Measurements from ENCODE around the gene DLG2. TPM values are rescaled to one million over a fixed set of nuclear protein-coding genes. Genes with fewer than 3 reads are reported as not detected.
A peak's percentile ranks its signal among the peaks of the same experiment; 100 is the strongest.

Gene DLG2
- total RNA-seq, 1 donor, result 1.3 TPM

DNA sequence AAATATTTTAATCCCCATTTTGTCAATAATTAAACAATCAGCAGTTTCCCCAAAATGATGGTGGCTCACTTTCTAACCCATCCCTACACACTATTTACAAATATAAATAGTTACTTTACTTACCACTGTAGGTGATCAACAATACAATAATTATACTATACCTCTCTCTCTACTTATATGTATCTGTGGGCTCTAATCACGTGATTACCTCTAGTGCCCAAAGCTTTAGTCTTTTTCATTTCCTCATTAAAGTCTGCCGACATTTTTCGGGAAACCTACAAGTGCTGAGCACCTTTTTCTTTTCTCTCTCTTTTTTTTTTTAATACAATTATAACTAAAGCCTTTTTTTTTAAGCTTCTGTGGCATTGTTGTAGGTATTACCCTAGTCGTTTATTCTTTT lies 23.9 kb downstream of the DLG2 start:
- DNase-seq (ENCODE audit: low read depth), result no peak
- H3K4me3 ChIP-seq (ENCODE audit: low read depth, low read length), result no peak overlapping the region
- TF ChIP-seq, protein P1, sequence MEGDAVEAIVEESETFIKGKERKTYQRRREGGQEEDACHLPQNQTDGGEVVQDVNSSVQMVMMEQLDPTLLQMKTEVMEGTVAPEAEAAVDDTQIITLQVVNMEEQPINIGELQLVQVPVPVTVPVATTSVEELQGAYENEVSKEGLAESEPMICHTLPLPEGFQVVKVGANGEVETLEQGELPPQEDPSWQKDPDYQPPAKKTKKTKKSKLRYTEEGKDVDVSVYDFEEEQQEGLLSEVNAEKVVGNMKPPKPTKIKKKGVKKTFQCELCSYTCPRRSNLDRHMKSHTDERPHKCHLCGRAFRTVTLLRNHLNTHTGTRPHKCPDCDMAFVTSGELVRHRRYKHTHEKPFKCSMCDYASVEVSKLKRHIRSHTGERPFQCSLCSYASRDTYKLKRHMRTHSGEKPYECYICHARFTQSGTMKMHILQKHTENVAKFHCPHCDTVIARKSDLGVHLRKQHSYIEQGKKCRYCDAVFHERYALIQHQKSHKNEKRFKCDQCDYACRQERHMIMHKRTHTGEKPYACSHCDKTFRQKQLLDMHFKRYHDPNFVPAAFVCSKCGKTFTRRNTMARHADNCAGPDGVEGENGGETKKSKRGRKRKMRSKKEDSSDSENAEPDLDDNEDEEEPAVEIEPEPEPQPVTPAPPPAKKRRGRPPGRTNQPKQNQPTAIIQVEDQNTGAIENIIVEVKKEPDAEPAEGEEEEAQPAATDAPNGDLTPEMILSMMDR (IDR thresholded peaks at IDR 0.05; ENCODE audit: insufficient read depth, low read depth, low read length), result no peak

DNA sequence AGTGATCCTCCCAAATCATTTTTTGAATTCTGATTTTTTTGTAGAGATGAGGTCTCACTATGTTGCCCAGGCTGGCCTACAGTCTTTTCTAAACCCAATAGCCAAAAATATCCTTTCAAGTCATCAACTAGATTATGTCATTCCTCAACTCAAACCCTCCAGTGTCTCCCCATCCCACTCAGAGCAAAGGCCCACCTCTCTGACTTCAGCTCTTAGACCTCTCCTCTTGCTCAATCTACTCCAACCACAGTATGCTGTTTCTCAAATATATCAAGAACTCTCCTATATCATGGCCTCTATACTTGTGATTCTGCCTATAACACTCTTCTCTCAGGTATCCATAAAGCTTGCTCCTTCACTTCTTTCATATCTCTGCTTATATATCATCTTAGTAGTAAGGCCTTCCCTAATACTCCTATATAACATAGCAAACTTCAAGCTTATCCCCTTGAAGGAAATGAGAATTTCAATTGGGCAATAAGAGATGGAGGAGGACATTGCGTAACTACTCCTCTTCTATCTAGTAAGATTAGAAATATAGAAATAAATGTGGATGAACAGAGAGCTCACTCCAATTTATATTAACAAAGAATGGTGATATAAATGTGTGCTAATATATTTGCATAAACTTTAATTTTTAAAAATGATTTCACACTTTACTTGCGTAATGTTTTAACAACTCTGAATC lies 24.5 kb downstream of the DLG2 start:
- peak; percentile 20 for DNase-seq (ENCODE audit: low read depth)
- no peak overlapping the region for H3K4me3 ChIP-seq (ENCODE audit: low read depth, low read length)
- TF ChIP-seq, protein P1 (IDR thresholded peaks at IDR 0.05; ENCODE audit: insufficient read depth, low read depth, low read length), result no peak

DNA sequence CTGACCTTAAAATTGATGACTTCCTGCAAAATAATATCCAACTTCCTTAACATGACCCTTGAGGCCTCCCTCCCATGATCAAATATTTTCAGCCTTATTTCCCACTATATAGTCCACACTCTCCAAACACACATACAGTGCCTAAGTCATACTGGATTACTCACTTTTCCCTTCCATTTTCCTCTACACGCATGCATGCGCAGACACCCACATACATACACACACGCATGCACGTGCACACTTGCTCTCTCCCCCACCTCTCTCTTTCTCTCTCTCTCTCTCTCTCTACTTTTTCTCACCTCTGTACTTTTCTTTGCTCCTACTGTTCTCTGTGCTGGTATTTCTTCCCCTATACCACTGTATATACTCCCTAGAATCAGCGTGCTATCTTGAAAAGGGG lies 28.1 kb downstream of the DLG2 start:
- no peak for DNase-seq (ENCODE audit: low read depth)
- TF ChIP-seq, protein P1 (IDR thresholded peaks at IDR 0.05; ENCODE audit: insufficient read depth, low read depth, low read length), result no peak
- no peak overlapping the region for H3K4me3 ChIP-seq (ENCODE audit: low read depth, low read length)

DNA sequence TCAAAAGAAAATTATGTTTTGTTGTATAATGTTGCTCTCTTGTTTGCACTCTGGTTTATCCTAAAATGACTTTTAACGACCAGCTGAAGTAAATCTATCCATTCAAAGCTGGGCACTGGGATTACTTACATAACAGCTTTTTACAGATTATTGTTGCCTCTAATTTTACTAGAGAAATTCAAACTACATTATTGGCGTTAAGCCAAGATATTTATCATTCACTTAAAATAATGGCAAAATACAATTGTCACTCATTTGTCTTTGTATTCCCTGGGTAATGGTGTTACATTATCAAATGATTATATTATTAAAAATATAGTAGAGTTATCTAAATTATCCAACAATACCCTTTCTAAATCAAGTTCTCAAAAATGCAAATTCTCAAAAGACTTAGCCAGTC lies 30.3 kb downstream of the DLG2 start:
- TF ChIP-seq, protein P1 (IDR thresholded peaks at IDR 0.05; ENCODE audit: insufficient read depth, low read depth, low read length), result no peak
- no peak overlapping the region for H3K4me3 ChIP-seq (ENCODE audit: low read depth, low read length)
- no peak for DNase-seq (ENCODE audit: low read depth)

DNA sequence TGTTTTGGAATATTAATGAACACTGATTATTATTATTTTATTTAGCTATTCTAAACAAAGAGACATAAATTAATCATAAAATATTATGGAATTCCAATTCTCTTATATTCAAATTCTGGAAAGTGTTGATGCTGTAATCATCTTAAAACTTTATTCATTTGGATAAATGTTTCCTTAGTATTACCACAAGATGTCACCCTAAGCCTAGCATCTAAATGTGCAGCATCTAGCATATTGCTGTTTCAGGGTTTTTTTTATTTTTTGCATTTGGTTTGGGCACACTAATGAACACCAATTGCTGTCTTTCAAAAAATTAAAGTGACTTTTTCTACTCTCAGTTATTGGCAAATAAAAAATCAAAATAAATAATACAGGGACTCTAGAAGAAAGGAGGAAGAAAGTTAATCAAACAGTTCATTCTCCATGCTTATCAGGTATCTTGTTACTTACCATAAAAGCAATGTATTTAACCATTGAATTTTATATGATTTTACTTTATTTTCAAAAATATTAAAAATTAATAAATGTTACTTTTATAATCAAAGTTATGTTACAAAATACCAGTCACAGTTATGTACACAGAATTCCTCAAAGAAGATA lies 31.8 kb downstream of the DLG2 start:
- H3K4me3 ChIP-seq (ENCODE audit: low read depth, low read length), result no peak overlapping the region
- TF ChIP-seq, protein P1 (IDR thresholded peaks at IDR 0.05; ENCODE audit: insufficient read depth, low read depth, low read length), result peak; percentile 59
- DNase-seq (ENCODE audit: low read depth), result peak; percentile 62

DNA sequence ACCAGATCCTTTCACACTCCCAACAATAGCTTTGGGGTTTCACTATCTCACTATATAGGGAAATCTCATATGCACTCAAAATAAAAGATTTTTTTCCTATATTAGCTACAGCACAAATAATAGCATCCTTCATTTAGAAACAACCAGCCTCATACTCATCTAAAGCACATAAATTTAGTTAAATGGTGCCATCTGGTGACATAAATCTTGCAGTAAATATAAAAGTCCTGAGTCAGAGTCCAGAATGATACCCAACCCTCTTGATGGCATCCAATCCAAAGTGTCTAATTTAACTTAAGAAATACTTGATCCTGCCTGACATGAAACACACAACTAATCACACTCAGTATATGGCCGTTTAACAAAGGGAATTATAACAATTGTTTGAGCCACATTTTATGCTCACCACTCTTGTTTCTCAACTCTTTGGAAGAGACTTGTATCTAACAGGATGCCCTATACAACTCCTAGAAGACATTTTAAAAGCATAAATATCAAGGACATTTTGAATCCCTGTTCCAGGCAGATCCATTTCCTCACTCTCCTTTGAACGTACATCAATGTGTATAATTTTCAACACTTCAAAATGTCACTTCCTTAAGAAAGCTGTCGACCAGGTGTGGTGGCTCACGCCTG lies 36.2 kb downstream of the DLG2 start:
- DNase-seq (ENCODE audit: low read depth), result peak; percentile 21
- TF ChIP-seq, protein P1 (IDR thresholded peaks at IDR 0.05; ENCODE audit: insufficient read depth, low read depth, low read length), result peak; percentile 9
- H3K4me3 ChIP-seq (ENCODE audit: low read depth, low read length), result no peak overlapping the region
